ENCODE data around the gene ASCC3.
"Not testable (repeated sequence)": the region's sequence is repeated elsewhere in the genome, so short reads cannot be mapped to it uniquely, and the experiment has no call there.

The ASCC3 gene, protein sequence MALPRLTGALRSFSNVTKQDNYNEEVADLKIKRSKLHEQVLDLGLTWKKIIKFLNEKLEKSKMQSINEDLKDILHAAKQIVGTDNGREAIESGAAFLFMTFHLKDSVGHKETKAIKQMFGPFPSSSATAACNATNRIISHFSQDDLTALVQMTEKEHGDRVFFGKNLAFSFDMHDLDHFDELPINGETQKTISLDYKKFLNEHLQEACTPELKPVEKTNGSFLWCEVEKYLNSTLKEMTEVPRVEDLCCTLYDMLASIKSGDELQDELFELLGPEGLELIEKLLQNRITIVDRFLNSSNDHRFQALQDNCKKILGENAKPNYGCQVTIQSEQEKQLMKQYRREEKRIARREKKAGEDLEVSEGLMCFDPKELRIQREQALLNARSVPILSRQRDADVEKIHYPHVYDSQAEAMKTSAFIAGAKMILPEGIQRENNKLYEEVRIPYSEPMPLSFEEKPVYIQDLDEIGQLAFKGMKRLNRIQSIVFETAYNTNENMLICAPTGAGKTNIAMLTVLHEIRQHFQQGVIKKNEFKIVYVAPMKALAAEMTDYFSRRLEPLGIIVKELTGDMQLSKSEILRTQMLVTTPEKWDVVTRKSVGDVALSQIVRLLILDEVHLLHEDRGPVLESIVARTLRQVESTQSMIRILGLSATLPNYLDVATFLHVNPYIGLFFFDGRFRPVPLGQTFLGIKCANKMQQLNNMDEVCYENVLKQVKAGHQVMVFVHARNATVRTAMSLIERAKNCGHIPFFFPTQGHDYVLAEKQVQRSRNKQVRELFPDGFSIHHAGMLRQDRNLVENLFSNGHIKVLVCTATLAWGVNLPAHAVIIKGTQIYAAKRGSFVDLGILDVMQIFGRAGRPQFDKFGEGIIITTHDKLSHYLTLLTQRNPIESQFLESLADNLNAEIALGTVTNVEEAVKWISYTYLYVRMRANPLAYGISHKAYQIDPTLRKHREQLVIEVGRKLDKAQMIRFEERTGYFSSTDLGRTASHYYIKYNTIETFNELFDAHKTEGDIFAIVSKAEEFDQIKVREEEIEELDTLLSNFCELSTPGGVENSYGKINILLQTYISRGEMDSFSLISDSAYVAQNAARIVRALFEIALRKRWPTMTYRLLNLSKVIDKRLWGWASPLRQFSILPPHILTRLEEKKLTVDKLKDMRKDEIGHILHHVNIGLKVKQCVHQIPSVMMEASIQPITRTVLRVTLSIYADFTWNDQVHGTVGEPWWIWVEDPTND (N-terminal part only)

GRCh38 chr6:100880853-100881706, at the start of gene ASCC3:
TSS of gene ASCC3 (minus strand) at chr6:100881329. CDS start at chr6:100867997, 13,332 bp downstream.
- DNase-seq (ENCODE audit: low read depth), result peak; percentile 87

GRCh38 chr6:100925749-100926148, 44.6 kb upstream of the ASCC3 start:
- no peak for DNase-seq (ENCODE audit: low read depth)

- no peak for DNase-seq (ENCODE audit: low read depth)
Measured at GRCh38 chr6:100924534-100925227, 43.6 kb upstream of the ASCC3 start.

DNA sequence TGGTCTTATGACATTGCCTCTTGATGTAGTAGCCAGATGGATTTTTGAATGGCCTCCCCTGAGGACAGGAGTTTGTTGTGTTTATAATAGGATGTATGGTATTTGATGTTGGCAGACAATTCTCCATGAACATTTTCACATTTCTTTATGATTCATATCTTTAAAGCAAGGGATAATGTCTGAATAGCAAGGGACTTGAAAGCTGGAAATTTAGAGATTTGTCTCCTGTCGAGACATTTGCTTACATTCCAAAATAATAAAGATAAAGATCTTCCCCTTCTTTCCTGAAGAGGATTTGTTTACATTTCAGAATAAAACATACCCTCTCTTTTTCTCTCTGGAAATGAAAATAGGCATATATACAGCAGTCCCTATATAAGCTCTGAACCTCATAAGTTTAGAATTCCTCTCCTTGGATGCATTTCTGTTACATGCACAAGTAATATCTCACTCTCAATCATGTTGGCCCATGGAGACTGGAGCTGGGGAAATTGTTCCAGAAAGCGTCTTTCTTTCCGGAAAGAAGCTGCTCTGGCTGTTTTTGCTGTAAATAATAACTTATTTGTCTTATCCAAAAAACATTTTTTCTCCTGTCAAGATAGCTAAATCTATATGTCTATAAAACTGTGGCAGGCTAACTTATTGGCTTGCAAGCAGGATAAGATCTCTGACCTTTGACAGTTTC, 42.5 kb upstream of the ASCC3 start:
- DNase-seq (ENCODE audit: low read depth), result no peak

GRCh38 chr6:100920028-100920605, 39.0 kb upstream of the ASCC3 start:
- no peak for DNase-seq (ENCODE audit: low read depth)

- no peak for DNase-seq (ENCODE audit: low read depth)
Measured at GRCh38 chr6:100918152-100918551, 37.0 kb upstream of the ASCC3 start.

- no peak for DNase-seq (ENCODE audit: low read depth)
Measured at GRCh38 chr6:100915876-100916275, 34.7 kb upstream of the ASCC3 start.

- no peak for DNase-seq (ENCODE audit: low read depth)
Measured at GRCh38 chr6:100913400-100914276, 32.5 kb upstream of the ASCC3 start.

- DNase-seq (ENCODE audit: low read depth), result no peak
Measured at GRCh38 chr6:100906325-100906724, 25.2 kb upstream of the ASCC3 start.

DNA sequence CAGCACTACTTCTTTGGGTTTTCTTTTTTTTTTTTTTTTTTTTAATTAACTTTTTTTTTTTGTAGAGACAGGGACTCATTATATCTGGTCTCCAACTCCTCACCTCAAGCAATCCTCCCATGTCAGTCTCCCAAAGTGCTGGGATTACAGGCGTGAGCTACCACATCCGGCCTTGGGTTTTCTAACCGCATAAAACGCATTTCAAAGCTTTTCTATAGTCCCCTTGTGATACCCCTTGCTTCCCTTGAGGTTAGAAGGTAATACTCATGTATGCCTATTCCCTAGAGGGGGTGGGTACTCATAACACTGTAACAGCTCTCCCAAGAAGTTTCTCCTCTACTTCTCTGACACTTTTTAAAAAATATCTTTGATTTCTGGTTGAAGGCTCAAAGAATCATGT, 23.9 kb upstream of the ASCC3 start:
- DNase-seq (ENCODE audit: low read depth), result no peak

GRCh38 chr6:100904316-100904715, 23.2 kb upstream of the ASCC3 start:
- DNase-seq (ENCODE audit: low read depth), result no peak

- no peak for DNase-seq (ENCODE audit: low read depth)
Measured at GRCh38 chr6:100901582-100901981, 20.5 kb upstream of the ASCC3 start.

GRCh38 chr6:100899202-100899601, 18.1 kb upstream of the ASCC3 start:
- no peak for DNase-seq (ENCODE audit: low read depth)

DNA sequence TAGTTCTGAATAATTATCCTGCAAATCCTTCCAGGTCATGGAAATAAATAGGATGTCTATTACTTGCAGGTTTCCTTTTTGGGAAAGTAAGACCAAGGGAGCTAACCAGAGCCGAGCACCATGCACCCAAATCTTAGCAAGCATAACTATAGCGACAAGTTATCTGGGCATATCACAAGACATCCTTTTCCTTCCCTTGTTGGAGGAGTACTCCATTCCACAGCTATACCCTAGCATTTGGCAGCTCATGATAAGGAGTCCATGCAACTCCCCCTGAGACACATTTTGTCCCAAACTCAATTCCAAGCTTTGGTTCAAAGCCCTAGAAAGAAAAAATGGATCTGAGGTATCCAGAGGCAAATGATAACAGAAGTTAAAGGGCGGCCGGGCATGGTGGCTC, 16.5 kb upstream of the ASCC3 start:
- no peak for DNase-seq (ENCODE audit: low read depth)

DNA sequence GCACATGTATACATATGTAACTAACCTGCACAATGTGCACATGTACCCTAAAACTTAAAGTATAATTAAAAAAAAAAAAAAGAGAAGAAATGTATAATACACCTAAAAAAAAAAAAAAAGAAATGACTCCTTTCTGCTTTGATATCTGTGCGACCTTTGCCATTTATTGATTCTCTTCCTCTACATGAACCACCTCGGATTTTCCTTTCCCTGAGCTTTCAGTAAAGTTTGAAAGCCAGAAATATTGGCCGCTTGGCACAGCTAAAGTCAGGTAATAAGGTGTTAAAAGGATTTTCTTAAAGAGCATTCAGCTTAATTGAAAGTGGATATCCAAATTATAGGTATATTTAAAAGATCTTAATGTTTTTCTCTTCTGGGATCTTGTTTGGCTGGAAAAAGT, 12.6 kb upstream of the ASCC3 start:
- no peak for DNase-seq (ENCODE audit: low read depth)

- DNase-seq (ENCODE audit: low read depth), result no peak
Measured at GRCh38 chr6:100892693-100893092, 11.6 kb upstream of the ASCC3 start.

- no peak for DNase-seq (ENCODE audit: low read depth)
Measured at GRCh38 chr6:100892116-100892515, 11.0 kb upstream of the ASCC3 start.

GRCh38 chr6:100891079-100891478, 9.9 kb upstream of the ASCC3 start:
- no peak for DNase-seq (ENCODE audit: low read depth)

- DNase-seq (ENCODE audit: low read depth), result not testable (repeated sequence)
Measured at GRCh38 chr6:100890646-100891045, 9.5 kb upstream of the ASCC3 start.
